Neural cell (in vitro differentiated cells): ENCODE data around the gene CMTM6.

Experiments
- CTCF ChIP-seq: fragments of 450-650 bp; IDR thresholded peaks from 2 replicates; pipeline ENCODE4 v1.5.1; 2014; ENCODE audit warnings: antibody characterized with exemption, mild to moderate bottlenecking, moderate library complexity; ENCODE audit not compliant: poor library complexity, severe bottlenecking
- EP300 ChIP-seq: fragments of 450-650 bp; conservative IDR thresholded peaks from 2 replicates; pipeline ENCODE4 v1.6.1; 2014; ENCODE audit warnings: antibody characterized with exemption, mild to moderate bottlenecking, moderate library complexity; ENCODE audit not compliant: poor library complexity, severe bottlenecking
- EZH2 ChIP-seq: fragments of 200-600, 300-800 bp; shearing (Covaris generic), sonication (generic); IDR thresholded peaks from 2 replicates; pipeline ENCODE4 v1.6.1; 2014; ENCODE audit warnings: antibody characterized with exemption, low read length, borderline replicate concordance, mild to moderate bottlenecking; ENCODE audit not compliant: insufficient read depth, poor library complexity, severe bottlenecking
- RAD21 ChIP-seq: fragments of 450-650 bp; conservative IDR thresholded peaks from 2 replicates; pipeline ENCODE4 v1.6.1; 2014; ENCODE audit warnings: antibody characterized with exemption, mild to moderate bottlenecking, moderate library complexity
- TAF1 ChIP-seq: IDR thresholded peaks from 2 replicates; pipeline ENCODE4 v1.6.1; 2012; ENCODE audit warnings: low read depth

- TF ChIP-seq CTCF: no peak
- TF ChIP-seq TAF1: no peak
- no peak for TF ChIP-seq RAD21
- TF ChIP-seq EZH2: no peak
- no peak for TF ChIP-seq EP300
These were observed 70.5 kb downstream of the CMTM6 start for GRCh38 chr3:32432045-32432710.
